K562 (cell line): ENCODE measurements around the gene HNRNPA3. TPM values are rescaled to one million over a fixed set of nuclear protein-coding genes. Genes with fewer than 3 reads are reported as not detected.

Source experiments
- BCOR ChIP-seq: fragments of 450-650 bp; IDR thresholded peaks from 2 replicates; pipeline ENCODE4 v1.6.1; 2016
- DPF2 ChIP-seq: fragments of 450-650 bp; IDR thresholded peaks from 2 replicates; pipeline ENCODE4 v1.6.1; 2016
- HNRNPK ChIP-seq: fragments of 200-400 bp; formaldehyde crosslinking; IDR thresholded peaks from one replicate; pipeline ENCODE4 v1.6.1; 2018; ENCODE audit warnings: mild to moderate bottlenecking, low read depth, low read length; ENCODE audit not compliant: poor library complexity, severe bottlenecking
- KLF16 ChIP-seq: IDR thresholded peaks from 2 replicates; pipeline ENCODE4 v1.6.1; 2016; ENCODE audit warnings: antibody characterized with exemption
- NR2C2 ChIP-seq, 2 experiments: fragments of 200-800 bp in 1 of 2; sonication (Bioruptor generic) in 1 of 2; sonication (generic) in 1 of 2; formaldehyde crosslinking in 1 of 2; IDR thresholded peaks; 2 replicates each; pipeline versions ENCODE4 v1.6.1 to v1.8.0; 2016 to 2022; ENCODE audit warnings: mild to moderate bottlenecking in 1 of 2, missing compliant biosample characterization in 1 of 2, missing genetic modification characterization in 1 of 2, missing genetic modification reagents in 1 of 2
- SRF ChIP-seq, 2 experiments: fragments of 250-450, 450-650 bp in 1 of 2; sonication (Bioruptor Pico) in 1 of 2; sonication (generic) in 1 of 2; formaldehyde crosslinking; IDR thresholded peaks; 2 replicates each; pipeline versions ENCODE4 v1.5.0 to v1.5.1; 2020 to 2022; ENCODE audit warnings: mild to moderate bottlenecking in 1 of 2, missing genetic modification reagents in 1 of 2
- ZNF316 ChIP-seq: fragments of 450-650 bp; IDR thresholded peaks from 2 replicates; pipeline ENCODE4 v1.6.1; 2016
- ZNF324 ChIP-seq: fragments of 250-450 bp; sonication (Bioruptor Pico); IDR thresholded peaks from 2 replicates; pipeline ENCODE4 v1.4.0; 2020; ENCODE audit warnings: mild to moderate bottlenecking
- ZNF583 ChIP-seq: fragments of 250-450 bp; sonication (Bioruptor Pico); IDR thresholded peaks from 2 replicates; pipeline ENCODE4 v1.4.0; 2020
- polyA plus RNA-seq, 8 experiments: library from polyadenylated mRNA; depleted of rRNA in 4 of 8; stranded (reverse) in 5 of 8; unstranded in 3 of 8; fragments of >200 nt; fragmentation: Nextera tagmentation in 2 of 8; fragmentation: Illumina TruSeq in 1 of 8; extraction: Ambion mirVana in 2 of 8; extraction: Trizol in 1 of 8; gene quantifications; 2 replicates each; pipeline versions ENCODE4 v1.2.1 to v1.2.3, GENCODE V29; 2011 to 2014; ENCODE audit warnings: inconsistent platforms in 1 of 8, missing spikeins in 1 of 8
- total RNA-seq, 7 experiments: library from RNA; depleted of rRNA in 6 of 7; stranded (reverse); fragments of >200 nt in 6 of 7; fragmentation: Illumina TruSeq in 2 of 7; extraction: Trizol in 2 of 7; gene quantifications; 2 replicates each; pipeline versions ENCODE4 v1.2.1 to v1.2.3, GENCODE V29; 2011 to 2021; ENCODE audit warnings: low replicate concordance in 1 of 7
- TF ChIP-seq, protein P1 (sequence below): fragments of 450-650 bp; IDR thresholded peaks from 2 replicates; pipeline ENCODE4 v1.6.1; 2017; ENCODE audit warnings: antibody characterized with exemption, mild to moderate bottlenecking
- TF ChIP-seq, protein P2 (sequence below): fragments of 250-450 bp; sonication (Bioruptor Pico); IDR thresholded peaks from 2 replicates; pipeline ENCODE4 v1.4.0; 2020
- TF ChIP-seq, protein P3 (sequence below), 2 experiments: fragments of 450-650 bp in 1 of 2; sonication (generic) in 1 of 2; formaldehyde crosslinking; conservative IDR thresholded peaks; 2 replicates each; pipeline versions ENCODE4 v1.4.0 to v1.8.1; 2020 to 2022; ENCODE audit warnings: mild to moderate bottlenecking in 1 of 2, missing genetic modification reagents in 1 of 2
- TF ChIP-seq, protein P4 (sequence below): fragments of 450-650 bp; IDR thresholded peaks from 2 replicates; pipeline ENCODE4 v1.6.1; 2014; ENCODE audit warnings: low read depth, mild to moderate bottlenecking, moderate library complexity, borderline replicate concordance

HNRNPA3 gene
- total and polyA plus RNA-seq, 9 of the 15 experiments (the other 6 are each of a cell fraction or from before 2014, with no cell fraction given), result 72.8 to 428 (median 192) TPM

DNA sequence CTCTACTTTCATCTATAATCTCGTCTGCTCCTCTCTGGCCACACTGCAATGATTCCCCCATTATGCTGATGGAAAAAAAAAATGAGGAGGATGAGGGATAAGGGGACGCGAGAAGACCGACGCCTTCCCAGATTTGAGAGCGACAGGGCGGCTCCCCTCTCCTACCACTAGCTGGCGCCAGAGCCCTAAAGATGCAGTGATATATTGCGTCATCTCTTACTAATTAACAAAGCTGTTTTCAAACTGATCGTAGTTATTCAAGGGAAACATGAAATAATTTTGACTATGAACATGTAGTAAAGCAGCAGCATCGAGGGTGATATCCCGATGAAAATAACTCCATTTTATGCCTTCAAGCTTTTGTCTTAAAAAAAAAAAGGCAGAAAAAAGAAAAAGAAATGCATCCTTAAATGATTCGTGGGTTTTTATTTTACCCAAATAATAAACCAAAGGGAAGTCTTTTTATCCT is 48.0 kb upstream of the HNRNPA3 start (continued):
- peak; percentile 48; the same call in 1 of the 2 replicates for TF ChIP-seq NR2C2 (CRISPR knock-in tag; IDR thresholded peaks at IDR 0.05)
- no peak for TF ChIP-seq NR2C2 (tag; IDR thresholded peaks at IDR 0.05)
- TF ChIP-seq BCOR, result no peak
- TF ChIP-seq, protein P1, sequence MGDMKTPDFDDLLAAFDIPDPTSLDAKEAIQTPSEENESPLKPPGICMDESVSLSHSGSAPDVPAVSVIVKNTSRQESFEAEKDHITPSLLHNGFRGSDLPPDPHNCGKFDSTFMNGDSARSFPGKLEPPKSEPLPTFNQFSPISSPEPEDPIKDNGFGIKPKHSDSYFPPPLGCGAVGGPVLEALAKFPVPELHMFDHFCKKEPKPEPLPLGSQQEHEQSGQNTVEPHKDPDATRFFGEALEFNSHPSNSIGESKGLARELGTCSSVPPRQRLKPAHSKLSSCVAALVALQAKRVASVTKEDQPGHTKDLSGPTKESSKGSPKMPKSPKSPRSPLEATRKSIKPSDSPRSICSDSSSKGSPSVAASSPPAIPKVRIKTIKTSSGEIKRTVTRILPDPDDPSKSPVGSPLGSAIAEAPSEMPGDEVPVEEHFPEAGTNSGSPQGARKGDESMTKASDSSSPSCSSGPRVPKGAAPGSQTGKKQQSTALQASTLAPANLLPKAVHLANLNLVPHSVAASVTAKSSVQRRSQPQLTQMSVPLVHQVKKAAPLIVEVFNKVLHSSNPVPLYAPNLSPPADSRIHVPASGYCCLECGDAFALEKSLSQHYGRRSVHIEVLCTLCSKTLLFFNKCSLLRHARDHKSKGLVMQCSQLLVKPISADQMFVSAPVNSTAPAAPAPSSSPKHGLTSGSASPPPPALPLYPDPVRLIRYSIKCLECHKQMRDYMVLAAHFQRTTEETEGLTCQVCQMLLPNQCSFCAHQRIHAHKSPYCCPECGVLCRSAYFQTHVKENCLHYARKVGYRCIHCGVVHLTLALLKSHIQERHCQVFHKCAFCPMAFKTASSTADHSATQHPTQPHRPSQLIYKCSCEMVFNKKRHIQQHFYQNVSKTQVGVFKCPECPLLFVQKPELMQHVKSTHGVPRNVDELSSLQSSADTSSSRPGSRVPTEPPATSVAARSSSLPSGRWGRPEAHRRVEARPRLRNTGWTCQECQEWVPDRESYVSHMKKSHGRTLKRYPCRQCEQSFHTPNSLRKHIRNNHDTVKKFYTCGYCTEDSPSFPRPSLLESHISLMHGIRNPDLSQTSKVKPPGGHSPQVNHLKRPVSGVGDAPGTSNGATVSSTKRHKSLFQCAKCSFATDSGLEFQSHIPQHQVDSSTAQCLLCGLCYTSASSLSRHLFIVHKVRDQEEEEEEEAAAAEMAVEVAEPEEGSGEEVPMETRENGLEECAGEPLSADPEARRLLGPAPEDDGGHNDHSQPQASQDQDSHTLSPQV, result peak; percentile 18; the same call in 1 of the 2 replicates
- TF ChIP-seq, protein P2, sequence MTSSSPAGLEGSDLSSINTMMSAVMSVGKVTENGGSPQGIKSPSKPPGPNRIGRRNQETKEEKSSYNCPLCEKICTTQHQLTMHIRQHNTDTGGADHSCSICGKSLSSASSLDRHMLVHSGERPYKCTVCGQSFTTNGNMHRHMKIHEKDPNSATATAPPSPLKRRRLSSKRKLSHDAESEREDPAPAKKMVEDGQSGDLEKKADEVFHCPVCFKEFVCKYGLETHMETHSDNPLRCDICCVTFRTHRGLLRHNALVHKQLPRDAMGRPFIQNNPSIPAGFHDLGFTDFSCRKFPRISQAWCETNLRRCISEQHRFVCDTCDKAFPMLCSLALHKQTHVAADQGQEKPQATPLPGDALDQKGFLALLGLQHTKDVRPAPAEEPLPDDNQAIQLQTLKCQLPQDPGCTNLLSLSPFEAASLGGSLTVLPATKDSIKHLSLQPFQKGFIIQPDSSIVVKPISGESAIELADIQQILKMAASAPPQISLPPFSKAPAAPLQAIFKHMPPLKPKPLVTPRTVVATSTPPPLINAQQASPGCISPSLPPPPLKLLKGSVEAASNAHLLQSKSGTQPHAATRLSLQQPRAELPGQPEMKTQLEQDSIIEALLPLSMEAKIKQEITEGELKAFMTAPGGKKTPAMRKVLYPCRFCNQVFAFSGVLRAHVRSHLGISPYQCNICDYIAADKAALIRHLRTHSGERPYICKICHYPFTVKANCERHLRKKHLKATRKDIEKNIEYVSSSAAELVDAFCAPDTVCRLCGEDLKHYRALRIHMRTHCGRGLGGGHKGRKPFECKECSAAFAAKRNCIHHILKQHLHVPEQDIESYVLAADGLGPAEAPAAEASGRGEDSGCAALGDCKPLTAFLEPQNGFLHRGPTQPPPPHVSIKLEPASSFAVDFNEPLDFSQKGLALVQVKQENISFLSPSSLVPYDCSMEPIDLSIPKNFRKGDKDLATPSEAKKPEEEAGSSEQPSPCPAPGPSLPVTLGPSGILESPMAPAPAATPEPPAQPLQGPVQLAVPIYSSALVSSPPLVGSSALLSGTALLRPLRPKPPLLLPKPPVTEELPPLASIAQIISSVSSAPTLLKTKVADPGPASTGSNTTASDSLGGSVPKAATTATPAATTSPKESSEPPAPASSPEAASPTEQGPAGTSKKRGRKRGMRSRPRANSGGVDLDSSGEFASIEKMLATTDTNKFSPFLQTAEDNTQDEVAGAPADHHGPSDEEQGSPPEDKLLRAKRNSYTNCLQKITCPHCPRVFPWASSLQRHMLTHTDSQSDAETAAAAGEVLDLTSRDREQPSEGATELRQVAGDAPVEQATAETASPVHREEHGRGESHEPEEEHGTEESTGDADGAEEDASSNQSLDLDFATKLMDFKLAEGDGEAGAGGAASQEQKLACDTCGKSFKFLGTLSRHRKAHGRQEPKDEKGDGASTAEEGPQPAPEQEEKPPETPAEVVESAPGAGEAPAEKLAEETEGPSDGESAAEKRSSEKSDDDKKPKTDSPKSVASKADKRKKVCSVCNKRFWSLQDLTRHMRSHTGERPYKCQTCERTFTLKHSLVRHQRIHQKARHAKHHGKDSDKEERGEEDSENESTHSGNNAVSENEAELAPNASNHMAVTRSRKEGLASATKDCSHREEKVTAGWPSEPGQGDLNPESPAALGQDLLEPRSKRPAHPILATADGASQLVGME (CRISPR knock-in tag), result 0 out of 2 replicates have a peak, but pooled peaks have one; percentile 48
- 0 out of 2 replicates have a peak, but pooled peaks have one; percentile 12 for TF ChIP-seq ZNF583
- 0 out of 2 replicates have a peak, but pooled peaks have one; percentile 59 for TF ChIP-seq DPF2
- TF ChIP-seq, protein P3, sequence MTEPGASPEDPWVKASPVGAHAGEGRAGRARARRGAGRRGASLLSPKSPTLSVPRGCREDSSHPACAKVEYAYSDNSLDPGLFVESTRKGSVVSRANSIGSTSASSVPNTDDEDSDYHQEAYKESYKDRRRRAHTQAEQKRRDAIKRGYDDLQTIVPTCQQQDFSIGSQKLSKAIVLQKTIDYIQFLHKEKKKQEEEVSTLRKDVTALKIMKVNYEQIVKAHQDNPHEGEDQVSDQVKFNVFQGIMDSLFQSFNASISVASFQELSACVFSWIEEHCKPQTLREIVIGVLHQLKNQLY (CRISPR knock-in tag; conservative IDR thresholded peaks at IDR 0.05), result no peak
- peak; percentile 80 for TF ChIP-seq KLF16
- TF ChIP-seq ZNF316, result no peak
- TF ChIP-seq, protein P4, sequence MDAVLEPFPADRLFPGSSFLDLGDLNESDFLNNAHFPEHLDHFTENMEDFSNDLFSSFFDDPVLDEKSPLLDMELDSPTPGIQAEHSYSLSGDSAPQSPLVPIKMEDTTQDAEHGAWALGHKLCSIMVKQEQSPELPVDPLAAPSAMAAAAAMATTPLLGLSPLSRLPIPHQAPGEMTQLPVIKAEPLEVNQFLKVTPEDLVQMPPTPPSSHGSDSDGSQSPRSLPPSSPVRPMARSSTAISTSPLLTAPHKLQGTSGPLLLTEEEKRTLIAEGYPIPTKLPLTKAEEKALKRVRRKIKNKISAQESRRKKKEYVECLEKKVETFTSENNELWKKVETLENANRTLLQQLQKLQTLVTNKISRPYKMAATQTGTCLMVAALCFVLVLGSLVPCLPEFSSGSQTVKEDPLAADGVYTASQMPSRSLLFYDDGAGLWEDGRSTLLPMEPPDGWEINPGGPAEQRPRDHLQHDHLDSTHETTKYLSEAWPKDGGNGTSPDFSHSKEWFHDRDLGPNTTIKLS, result no peak; the same call in 1 of the 2 replicates
- no peak for TF ChIP-seq ZNF324
- no peak; a peak in 1 of 4 replicates for TF ChIP-seq SRF (CRISPR knock-in tag; IDR thresholded peaks at IDR 0.05)
- TF ChIP-seq HNRNPK, result no peak
